Mesenchymal stem cell (in vitro differentiated cells and primary cell): ENCODE data around the gene JUND. TPM values are rescaled to one million over a fixed set of nuclear protein-coding genes. Genes with fewer than 3 reads are reported as not detected.

Experiments
- DNase-seq: peaks from one replicate; pipeline ENCODE4 v3.0.0-alpha.2; 2013
- H2AFZ ChIP-seq: one replicate; pipeline ENCODE4 v1.6.1; 2013; ENCODE audit warnings: low read depth, mild to moderate bottlenecking, control low read depth, inconsistent platforms, low read length, moderate library complexity
- H2AK5ac ChIP-seq: 2 replicates; pipeline ENCODE4 v1.6.1; 2013; ENCODE audit warnings: low read length, moderate library complexity, mild to moderate bottlenecking, inconsistent platforms; ENCODE audit not compliant: severe bottlenecking
- H2BK120ac ChIP-seq: one replicate; pipeline ENCODE4 v1.6.1; 2013; ENCODE audit warnings: low read depth, mild to moderate bottlenecking, inconsistent platforms, low read length, moderate library complexity
- H2BK12ac ChIP-seq, 2 experiments: one replicate each; pipeline ENCODE4 v1.6.1; 2013; ENCODE audit warnings: inconsistent platforms in 2 of 2, low read length in 2 of 2, mild to moderate bottlenecking in 2 of 2, moderate library complexity in 2 of 2, control low read depth in 1 of 2
- H2BK15ac ChIP-seq: one replicate; pipeline ENCODE4 v1.6.1; 2013; ENCODE audit warnings: mild to moderate bottlenecking, low read depth, inconsistent platforms; ENCODE audit not compliant: poor library complexity, severe bottlenecking
- H2BK5ac ChIP-seq: 2 replicates; pipeline ENCODE4 v1.6.1; 2013; ENCODE audit warnings: low read depth, mild to moderate bottlenecking, low read length, control low read depth, inconsistent platforms; ENCODE audit not compliant: poor library complexity, severe bottlenecking
- H3K14ac ChIP-seq, 2 experiments: one replicate each; pipeline ENCODE4 v1.6.1; 2013; ENCODE audit warnings: inconsistent platforms in 2 of 2, low read length in 2 of 2, control low read depth in 1 of 2, mild to moderate bottlenecking in 1 of 2, moderate library complexity in 1 of 2
- H3K18ac ChIP-seq, 2 experiments: one replicate each; pipeline ENCODE4 v1.6.1; 2013; ENCODE audit warnings: inconsistent platforms in 2 of 2, low read length in 2 of 2, control low read depth in 1 of 2, low read depth in 1 of 2, mild to moderate bottlenecking in 1 of 2
- H3K23ac ChIP-seq, 2 experiments: one replicate each; pipeline ENCODE4 v1.6.1; 2013; ENCODE audit warnings: inconsistent platforms in 2 of 2, low read length in 2 of 2, mild to moderate bottlenecking in 2 of 2, moderate library complexity in 2 of 2, control low read depth in 1 of 2
- H3K27ac ChIP-seq: 2 replicates; pipeline ENCODE4 v1.5.1; 2013; ENCODE audit warnings: mild to moderate bottlenecking, moderate library complexity, low read length, control low read depth, inconsistent platforms; ENCODE audit not compliant: poor library complexity, severe bottlenecking
- H3K27me3 ChIP-seq, 2 experiments: 2 replicates each; pipeline versions ENCODE4 v1.6.1 to v1.7.0; 2013; ENCODE audit warnings: low read length in 2 of 2, mild to moderate bottlenecking in 2 of 2, moderate library complexity in 2 of 2, control low read depth in 1 of 2, inconsistent platforms in 1 of 2; ENCODE audit not compliant: control insufficient read depth in 1 of 2, insufficient read depth in 1 of 2
- H3K36me3 ChIP-seq, 2 experiments: 2 replicates each; pipeline versions ENCODE4 v1.6.1 to v1.7.0; 2013; ENCODE audit warnings: low read length in 2 of 2, control low read depth in 1 of 2, inconsistent platforms in 1 of 2, low read depth in 1 of 2, mild to moderate bottlenecking in 1 of 2; ENCODE audit not compliant: insufficient read depth in 2 of 2, control insufficient read depth in 1 of 2
- H3K4ac ChIP-seq, 2 experiments: one replicate each; pipeline ENCODE4 v1.6.1; 2013; ENCODE audit warnings: inconsistent platforms in 2 of 2, low read length in 2 of 2, mild to moderate bottlenecking in 2 of 2, moderate library complexity in 2 of 2, control low read depth in 1 of 2, low read depth in 1 of 2
- H3K4me1 ChIP-seq: 2 replicates; pipeline ENCODE4 v1.6.1; 2013; ENCODE audit warnings: low read depth, low read length, control low read depth; ENCODE audit not compliant: control insufficient read depth, insufficient read depth
- H3K4me2 ChIP-seq: 2 replicates; pipeline ENCODE4 v1.6.1; 2013; ENCODE audit warnings: low read length, mild to moderate bottlenecking, inconsistent platforms; ENCODE audit not compliant: poor library complexity, severe bottlenecking
- H3K4me3 ChIP-seq, 2 experiments: 2 replicates each; pipeline versions ENCODE4 v1.5.1 to v1.7.0; 2013; ENCODE audit warnings: low read length in 2 of 2, mild to moderate bottlenecking in 2 of 2, control low read depth in 1 of 2, low read depth in 1 of 2; ENCODE audit not compliant: insufficient read depth in 1 of 2
- H3K79me1 ChIP-seq: replicated peaks from 2 replicates; pipeline ENCODE4 v1.6.1; 2013; ENCODE audit warnings: mild to moderate bottlenecking, control low read depth, low read length, inconsistent platforms; ENCODE audit not compliant: poor library complexity, severe bottlenecking
- H3K9ac ChIP-seq: 2 replicates; pipeline ENCODE4 v1.7.0; 2013; ENCODE audit warnings: mild to moderate bottlenecking, low read length, moderate library complexity
- H3K9me3 ChIP-seq: 2 replicates; pipeline ENCODE4 v1.7.0; 2013; ENCODE audit warnings: mild to moderate bottlenecking, low read length; ENCODE audit not compliant: control insufficient read depth
- H4K8ac ChIP-seq: one replicate; pipeline ENCODE4 v1.6.1; 2013; ENCODE audit warnings: inconsistent platforms, mild to moderate bottlenecking, low read length, moderate library complexity
- H4K91ac ChIP-seq: one replicate; pipeline ENCODE4 v1.6.1; 2013; ENCODE audit warnings: mild to moderate bottlenecking, low read length, inconsistent platforms
- WGBS: methylation state at CpG from one replicate; pipeline ENCODE4 v1.1.7; 2013; ENCODE audit warnings: mixed read lengths; 5-methylcytosine and 5-hydroxymethylcytosine counted together
- polyA plus RNA-seq, 2 experiments: library from polyadenylated mRNA; stranded (reverse); fragments of 200-250 nt; gene quantifications; one replicate each; pipeline ENCODE4 v1.2.3, GENCODE V29; 2013

JUND gene
- polyA plus RNA-seq (2013, experiment 1 of 2) = 173 TPM
- polyA plus RNA-seq (2013, experiment 2 of 2) = 178 TPM

- H3K4me2 ChIP-seq = peak within 1 kb of the TSS; percentile 51
- peak within 1 kb of the TSS; percentile 75 for H2AK5ac ChIP-seq
- peak within 1 kb of the TSS; percentile 99 for H2BK5ac ChIP-seq
- peaks cover 17 to 22% of the 10 kb centered on the region in 2 experiments for H3K36me3 ChIP-seq
- H3K9ac ChIP-seq = peak within 1 kb of the TSS; percentile 100
- peak within 1 kb of the TSS in 1 of 2 experiments; percentile 99 for H3K14ac ChIP-seq
- H3K18ac ChIP-seq = peak within 1 kb of the TSS; percentile 94 to 96
- peaks cover 3% of the 10 kb centered on the region for H3K79me1 ChIP-seq
- WGBS = 1% methylated on average over 88 of the region's 138 CpGs
- peak within 1 kb of the TSS; percentile 98 for H3K27ac ChIP-seq
- peak within 1 kb of the TSS; percentile 85 for H4K91ac ChIP-seq
- H3K4ac ChIP-seq = peak within 1 kb of the TSS; percentile 69 to 94
- H2BK120ac ChIP-seq = peak within 1 kb of the TSS; percentile 93
- H2BK12ac ChIP-seq = peak within 1 kb of the TSS; percentile 81 to 94
- H2AFZ ChIP-seq = peak within 1 kb of the TSS; percentile 36
- H3K4me1 ChIP-seq = peaks cover 27% of the 10 kb centered on the region
- peak within 1 kb of the TSS; percentile 76 to 98 for H3K4me3 ChIP-seq
- peak within 1 kb of the TSS in 1 of 2 experiments; percentile 98 for H3K23ac ChIP-seq
- no peaks in the 10 kb centered on the region for H3K9me3 ChIP-seq
- H2BK15ac ChIP-seq = peak within 1 kb of the TSS; percentile 97
- no peaks in the 10 kb centered on the region for H3K27me3 ChIP-seq
- peak; percentile 96 for DNase-seq
- peak within 1 kb of the TSS; percentile 92 for H4K8ac ChIP-seq
These were observed at the start of gene JUND for GRCh38 chr19:18281082-18282020. Gene JUND (minus strand): TSS chr19:18281622. CDS start chr19:18281484, 138 bp downstream.

DNA sequence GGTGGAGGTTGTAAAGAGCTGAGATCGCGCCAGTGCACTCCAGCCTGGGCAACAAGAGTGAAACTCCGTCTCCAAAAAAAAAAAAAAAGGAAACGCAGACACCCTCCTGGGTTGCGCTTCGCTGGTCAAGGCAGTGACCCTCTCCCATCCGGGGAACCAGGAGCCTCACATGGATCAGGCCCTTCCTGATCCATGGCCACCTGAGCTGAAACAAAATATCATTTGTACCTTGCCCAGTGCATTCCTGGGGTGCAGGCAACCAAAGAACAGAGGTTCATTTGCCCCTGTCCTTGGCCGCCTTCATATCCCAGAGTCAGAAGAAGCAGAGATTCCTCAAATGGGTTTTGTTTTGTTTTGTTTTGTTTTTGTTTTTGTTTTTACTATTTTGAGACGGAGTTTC is 49.4 kb upstream of the JUND start:
- DNase-seq = no peak
- H3K27me3 ChIP-seq = no peaks in the 10 kb centered on the region
- H4K8ac ChIP-seq = no peak overlapping the region
- H3K4ac ChIP-seq = no peak overlapping the region
- H4K91ac ChIP-seq = no peak overlapping the region
- no peak overlapping the region for H3K14ac ChIP-seq
- H2BK15ac ChIP-seq = peak overlapping the region; percentile 7
- H3K79me1 ChIP-seq = peaks cover 2% of the 10 kb centered on the region
- H3K4me1 ChIP-seq = peaks cover 7% of the 10 kb centered on the region
- no peak overlapping the region for H3K23ac ChIP-seq
- no peak overlapping the region for H3K4me2 ChIP-seq
- no peaks in the 10 kb centered on the region for H3K36me3 ChIP-seq
- H2BK12ac ChIP-seq = no peak overlapping the region
- no peak overlapping the region for H2BK5ac ChIP-seq
- no peaks in the 10 kb centered on the region for H3K9me3 ChIP-seq
- H2AK5ac ChIP-seq = no peak overlapping the region
- no peak overlapping the region for H3K4me3 ChIP-seq
- 88% methylated on average over 9 of the region's 9 CpGs for WGBS
- no peak overlapping the region for H3K9ac ChIP-seq
- H3K18ac ChIP-seq = no peak overlapping the region
- H2AFZ ChIP-seq = no peak overlapping the region
- no peak overlapping the region for H3K27ac ChIP-seq
- no peak overlapping the region for H2BK120ac ChIP-seq

DNA sequence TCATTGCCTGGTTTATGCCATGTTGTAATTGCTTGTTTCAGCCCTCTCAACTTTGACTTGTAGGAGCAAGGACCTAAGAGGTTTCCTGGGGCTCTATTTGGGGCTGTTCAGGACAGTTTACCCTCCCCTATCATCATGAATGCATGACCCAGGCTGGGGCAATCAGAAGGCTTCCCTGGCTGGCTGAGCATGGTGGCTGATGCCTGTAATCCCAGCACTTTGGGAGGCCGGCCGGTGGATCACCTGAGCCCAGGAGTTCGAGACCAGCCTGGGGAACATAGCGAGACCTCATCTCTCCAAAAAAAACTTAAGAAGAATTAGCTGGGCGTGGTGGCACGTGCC is 47.6 kb upstream of the JUND start:
- WGBS = 80% methylated on average over 6 of the region's 6 CpGs
- H4K8ac ChIP-seq = peak overlapping the region; percentile 13
- peak overlapping the region; percentile 65 for H3K4me2 ChIP-seq
- H3K36me3 ChIP-seq = no peaks in the 10 kb centered on the region
- H3K4ac ChIP-seq = peak overlapping the region in 1 of 2 experiments; percentile 61
- peak overlapping the region in 1 of 2 experiments; percentile 24 for H3K23ac ChIP-seq
- peak overlapping the region; percentile 34 to 78 for H2BK12ac ChIP-seq
- no peak overlapping the region for H2BK15ac ChIP-seq
- H3K27me3 ChIP-seq = no peaks in the 10 kb centered on the region
- H3K4me3 ChIP-seq = peak overlapping the region in 1 of 2 experiments; percentile 67
- H3K79me1 ChIP-seq = peaks cover 2% of the 10 kb centered on the region
- H2AFZ ChIP-seq = no peak overlapping the region
- peak overlapping the region; percentile 58 for H2AK5ac ChIP-seq
- peak overlapping the region in 1 of 2 experiments; percentile 77 for H3K18ac ChIP-seq
- H3K14ac ChIP-seq = peak overlapping the region in 1 of 2 experiments; percentile 27
- H2BK120ac ChIP-seq = no peak overlapping the region
- peaks cover 10% of the 10 kb centered on the region for H3K4me1 ChIP-seq
- peak overlapping the region; percentile 94 for H3K27ac ChIP-seq
- H3K9ac ChIP-seq = peak overlapping the region; percentile 75
- H2BK5ac ChIP-seq = peak overlapping the region; percentile 79
- no peaks in the 10 kb centered on the region for H3K9me3 ChIP-seq
- no peak for DNase-seq
- no peak overlapping the region for H4K91ac ChIP-seq
